Midbrain (tissue), 1 donor: Measurements from ENCODE around the gene CCNL1.
"Not testable (repeated sequence)": the region's sequence is repeated elsewhere in the genome, so short reads cannot be mapped to it uniquely, and the experiment has no call there.

Source experiments
- DNase-seq: peaks from one replicate; lab custom pipeline; 2025; lab: John Stamatoyannopoulos, UW

The CCNL1 gene

DNA sequence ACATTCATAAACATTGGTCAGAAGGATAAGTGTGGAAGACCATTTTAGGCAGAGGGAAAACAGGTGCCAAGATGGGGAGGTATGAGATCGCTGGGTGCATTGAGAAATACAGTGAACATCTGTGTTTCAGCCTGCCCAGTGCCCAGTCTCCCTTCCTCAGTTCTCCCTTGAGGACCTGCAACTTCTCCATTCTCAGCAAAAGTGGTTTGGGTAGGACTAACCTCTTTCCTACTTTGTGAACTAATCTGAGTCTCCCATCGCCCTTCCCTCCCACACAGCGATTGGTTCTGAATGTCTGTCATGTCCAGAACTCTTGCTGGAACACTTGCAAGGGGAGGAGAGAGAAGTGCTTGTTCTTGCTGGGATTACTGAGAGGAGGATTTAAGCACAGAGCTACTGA lies 10.9 kb upstream of the CCNL1 start:
- no peak for DNase-seq

DNA sequence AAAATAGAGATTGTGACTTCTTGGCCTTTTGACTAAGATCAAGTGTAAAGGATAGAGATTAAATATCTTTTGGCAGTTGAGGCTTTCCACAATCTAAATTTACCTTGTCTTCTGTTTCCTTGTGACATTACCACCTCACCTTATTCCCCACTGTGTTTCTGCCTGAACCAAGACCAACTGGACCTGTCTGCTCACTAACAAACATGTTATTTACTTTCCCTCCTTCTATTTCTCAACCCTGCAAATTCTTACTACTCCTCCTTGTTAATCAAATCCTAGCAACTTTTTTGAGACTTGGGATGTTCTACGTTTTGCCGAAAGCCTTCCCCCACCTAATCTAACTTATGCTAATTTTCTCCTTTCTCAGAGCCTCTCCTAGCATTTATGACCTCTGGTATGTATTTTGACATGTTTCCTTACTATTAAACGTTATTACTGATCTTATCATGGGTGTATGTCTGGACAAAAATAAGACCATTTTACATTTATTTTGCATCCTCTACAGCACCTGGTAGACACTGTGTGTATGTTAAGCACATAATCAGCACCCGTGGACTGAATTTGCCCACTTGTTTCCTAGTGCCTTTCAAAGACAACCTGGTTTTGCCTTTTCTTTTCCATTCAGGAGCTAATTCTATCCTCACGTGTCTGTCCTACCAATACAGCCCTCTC lies 7.6 kb upstream of the CCNL1 start:
- no peak for DNase-seq

DNA sequence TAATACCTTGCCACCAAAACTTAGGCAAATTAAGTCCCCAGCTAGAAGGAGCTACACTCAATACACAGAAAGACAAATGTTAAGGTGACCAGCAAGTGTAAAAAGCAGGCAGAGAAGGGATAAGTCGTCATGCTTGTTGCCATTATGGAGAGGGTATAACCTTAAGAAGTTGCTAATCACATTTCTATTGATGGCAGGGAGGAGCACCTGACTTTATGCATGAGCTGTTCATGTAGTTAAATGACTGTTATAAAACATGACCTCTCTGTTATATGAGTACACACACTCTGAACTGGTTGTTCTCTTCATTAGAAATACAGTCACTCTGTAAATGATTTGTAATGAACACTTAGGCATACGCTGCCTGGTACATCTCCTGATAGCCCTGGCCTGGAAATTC lies 6.6 kb upstream of the CCNL1 start:
- DNase-seq = no peak

DNA sequence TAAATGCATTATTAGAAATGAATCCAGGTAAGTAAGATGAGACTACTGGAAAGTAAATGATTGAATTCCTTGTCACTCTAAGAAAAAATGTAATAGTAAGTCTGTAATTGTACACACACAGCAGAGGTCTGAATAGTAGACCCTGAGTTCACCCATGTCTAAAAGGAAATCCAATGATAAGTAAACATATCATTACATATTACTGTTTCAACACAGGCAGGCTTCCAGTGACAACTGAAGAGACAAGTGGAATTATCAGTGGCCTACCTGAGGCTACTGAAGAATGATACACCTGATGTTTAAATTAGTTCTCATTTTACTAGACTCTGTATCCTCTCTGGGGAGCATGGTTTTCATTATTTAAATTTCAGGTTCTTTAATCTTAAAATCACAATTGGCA lies 6.2 kb upstream of the CCNL1 start:
- DNase-seq = no peak

DNA sequence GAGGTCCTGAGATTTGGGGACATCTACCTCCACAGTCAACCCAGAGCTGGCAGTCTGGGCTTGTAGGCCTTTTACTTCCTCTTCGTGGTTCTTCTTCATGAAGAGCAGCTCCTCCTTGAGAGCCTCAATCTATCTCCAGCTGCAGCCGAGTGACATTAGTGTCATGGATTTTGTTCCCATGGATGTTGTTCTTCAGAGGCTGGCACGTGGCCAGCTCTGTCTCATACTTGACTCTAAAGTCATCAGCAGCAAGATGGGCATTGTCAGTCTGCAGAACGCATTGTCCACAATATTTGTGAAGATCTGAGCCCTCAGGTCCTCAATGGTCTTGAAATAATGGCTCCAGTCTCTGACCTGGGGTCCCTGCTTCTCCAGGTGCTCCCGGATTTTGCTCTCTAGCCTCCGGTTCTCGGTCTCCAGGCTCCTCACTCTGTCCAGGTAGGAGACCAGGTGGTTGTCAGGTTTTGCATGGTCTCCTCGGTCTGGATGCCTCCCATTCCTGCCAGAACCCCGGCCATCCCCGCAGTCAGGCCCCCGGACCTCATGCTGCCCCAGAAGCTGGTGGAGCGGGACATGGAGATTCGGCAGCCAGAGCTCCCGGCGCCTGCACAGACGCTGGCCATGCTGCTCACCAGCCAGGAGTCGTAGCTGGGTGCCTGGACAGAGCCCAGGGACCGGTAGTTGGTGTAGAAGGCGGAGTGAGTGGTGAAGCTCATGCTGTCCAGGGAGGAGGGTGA lies 3.4 kb upstream of the CCNL1 start:
- no peak for DNase-seq

GRCh38 chr3:157162620-157163019 lies 2.7 kb upstream of the CCNL1 start:
- not testable (repeated sequence) for DNase-seq

- DNase-seq = peak; percentile 74
Observed at GRCh38 chr3:157160658-157161424, 894 bp upstream of the CCNL1 start.

DNA sequence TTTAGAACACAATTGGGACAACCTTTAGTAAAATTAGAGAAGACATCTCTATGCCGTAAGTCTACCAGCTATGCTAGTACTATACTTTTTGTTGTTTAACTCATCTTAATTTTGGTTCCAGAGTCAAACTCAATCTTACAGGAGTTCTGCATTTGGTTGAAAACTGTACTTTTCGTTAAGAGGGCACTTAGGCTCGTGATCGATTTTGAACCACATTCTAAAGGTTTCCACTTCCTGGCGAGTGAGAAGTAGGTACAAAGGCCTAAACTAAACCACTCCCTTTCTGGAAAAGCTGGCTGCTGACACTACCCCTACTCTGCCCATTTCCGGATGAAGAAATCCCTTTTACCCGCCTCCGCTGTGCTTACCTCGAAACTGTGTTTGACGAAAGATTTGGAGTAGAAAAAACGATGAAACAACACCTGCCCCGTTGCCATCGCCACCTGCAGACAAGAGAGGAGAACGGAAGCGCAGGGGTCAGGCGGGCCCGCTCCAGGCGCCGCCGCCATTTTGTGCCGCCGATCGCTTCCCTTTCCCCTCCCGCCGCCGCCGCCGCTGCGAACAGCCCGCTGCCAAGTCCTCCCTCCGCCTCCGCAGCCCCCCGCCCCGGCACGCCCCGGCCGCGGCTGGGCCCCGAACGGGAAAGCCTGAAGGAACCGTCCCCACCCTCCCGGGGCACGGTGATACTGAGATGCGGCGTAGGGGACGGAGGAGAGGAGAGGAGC lies 748 bp downstream of the CCNL1 start:
- DNase-seq = peak; percentile 48

DNA sequence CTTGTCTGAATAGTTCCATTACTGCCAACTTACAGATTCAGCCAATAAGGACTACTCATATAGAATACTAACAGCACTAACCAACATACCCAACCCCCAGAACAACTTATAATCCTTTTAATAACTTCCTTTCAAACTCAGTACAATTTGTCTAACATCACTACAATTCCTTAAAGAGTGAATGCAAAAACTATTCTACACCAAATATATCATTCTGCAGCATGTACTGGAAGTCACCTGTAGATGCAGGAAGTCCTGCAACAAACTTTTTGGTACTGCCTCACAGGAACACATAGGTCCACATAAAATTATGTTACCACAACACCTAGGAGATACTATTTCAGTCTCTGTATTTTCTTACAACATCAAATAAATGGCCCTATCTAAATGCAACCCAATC lies 2.1 kb downstream of the CCNL1 start:
- no peak for DNase-seq

- DNase-seq = no peak
Observed at GRCh38 chr3:157156837-157157635, 2.9 kb downstream of the CCNL1 start.

DNA sequence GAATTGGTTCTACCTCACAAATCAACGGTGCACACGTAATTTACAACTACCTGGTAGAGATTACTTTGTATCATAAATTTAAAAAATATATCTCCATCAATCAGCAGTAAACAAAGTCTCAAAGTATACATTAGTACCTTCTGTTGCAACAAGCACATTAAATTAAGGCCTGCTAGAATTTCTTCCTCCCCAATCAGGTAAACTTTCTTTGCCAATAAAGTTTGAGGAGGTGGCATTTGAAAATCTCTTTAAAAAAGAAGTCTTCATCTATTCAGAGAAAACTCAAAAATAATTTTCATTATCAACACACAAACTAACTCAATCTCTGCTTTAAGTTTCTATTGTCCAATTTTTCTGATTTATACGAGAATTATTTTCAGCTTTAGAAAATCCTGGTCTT lies 4.4 kb downstream of the CCNL1 start:
- DNase-seq = no peak

- no peak for DNase-seq
Observed at GRCh38 chr3:157154563-157155330, 5.2 kb downstream of the CCNL1 start.

- DNase-seq = no peak
Observed at GRCh38 chr3:157152930-157153329, 7.0 kb downstream of the CCNL1 start.

- DNase-seq = no peak
Observed at GRCh38 chr3:157152438-157152837, 7.5 kb downstream of the CCNL1 start.

- DNase-seq = no peak
Observed at GRCh38 chr3:157151627-157152026, 8.3 kb downstream of the CCNL1 start.

DNA sequence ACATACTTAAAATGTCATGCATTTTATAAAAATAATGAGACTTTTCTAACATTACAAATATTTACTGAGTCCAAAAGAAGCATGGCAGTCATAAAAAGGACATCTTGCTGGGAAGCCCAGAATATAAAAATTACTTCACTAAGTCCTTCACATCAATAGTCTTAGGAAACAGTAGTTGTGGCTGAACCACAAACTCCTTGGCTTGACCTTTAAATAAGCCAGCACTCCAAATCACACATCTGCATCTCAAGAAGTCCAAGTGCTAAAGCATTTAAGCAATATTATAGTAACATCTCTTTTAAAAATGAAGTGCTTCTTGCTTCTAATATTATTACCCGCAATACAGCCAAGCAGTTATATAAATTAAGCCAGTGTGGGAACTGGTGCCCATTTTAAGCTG lies 8.8 kb downstream of the CCNL1 start:
- DNase-seq = no peak

- no peak for DNase-seq
Observed at GRCh38 chr3:157149136-157149696, 10.7 kb downstream of the CCNL1 start.

GRCh38 chr3:157148196-157148889 lies 11.6 kb downstream of the CCNL1 start:
- DNase-seq = no peak

DNA sequence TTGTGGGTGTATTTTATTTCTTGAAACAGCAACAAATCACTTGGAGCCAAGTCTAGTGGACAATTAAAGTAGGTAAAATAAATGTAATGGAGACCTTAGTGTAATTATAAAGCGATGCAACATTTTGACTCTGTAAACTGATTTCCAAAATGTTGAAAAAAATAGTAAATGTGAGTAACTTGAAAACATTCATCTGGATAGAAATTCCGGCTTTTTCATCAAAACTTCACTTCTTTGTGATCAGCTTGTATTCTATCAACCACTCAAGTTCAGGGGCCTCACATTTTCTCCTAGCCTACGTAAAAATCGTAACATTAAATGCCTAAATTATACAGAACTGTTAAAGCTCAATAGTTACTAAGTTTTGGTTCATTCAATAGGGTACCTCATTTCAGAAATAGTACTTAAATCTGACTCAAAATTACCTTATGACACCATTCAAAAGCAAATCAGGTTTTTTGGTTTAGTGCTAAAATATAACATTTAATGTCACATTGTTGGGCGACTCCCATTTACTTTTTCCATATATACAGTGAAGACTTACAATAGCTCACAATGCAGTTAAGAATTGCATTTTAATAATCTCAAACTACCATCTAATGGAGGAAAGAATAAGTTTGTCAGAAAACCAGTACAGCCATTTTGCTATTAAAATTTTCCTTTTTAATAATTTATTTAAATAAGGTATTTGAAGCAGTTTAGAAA lies 12.7 kb downstream of the CCNL1 start:
- no peak for DNase-seq
